OCI-LY3 (cell line): ENCODE data around the gene LHPP.

Source experiments
- H2AFZ ChIP-seq: fragments of 200-600, 300-600 bp; shearing (Covaris generic); 2 replicates; pipeline ENCODE4 v1.6.0; 2014; ENCODE audit warnings: antibody characterized with exemption, low read depth, low read length
- H3K27ac ChIP-seq: fragments of 200-600, 300-600 bp; sonication (generic); 2 replicates; pipeline ENCODE4 v1.5.1; 2014; ENCODE audit warnings: mild to moderate bottlenecking, low read length, moderate library complexity, mixed read lengths
- H3K27me3 ChIP-seq: fragments of 200-600, 300-600 bp; sonication (generic); 2 replicates; pipeline ENCODE4 v1.6.1; 2014; ENCODE audit warnings: low read depth, low read length, mixed read lengths
- H3K36me3 ChIP-seq: fragments of 200-600, 300-600 bp; sonication (generic); replicated peaks from 2 replicates; pipeline ENCODE3; 2014; ENCODE audit warnings: low read depth, low read length, mixed read lengths
- H3K4me1 ChIP-seq: fragments of 300-600, 200-600 bp; sonication (generic); 2 replicates; pipeline ENCODE4 v1.6.1; 2014; ENCODE audit warnings: low read length, mixed read lengths
- H3K4me2 ChIP-seq: fragments of 200-600, 300-600 bp; sonication (generic); 2 replicates; pipeline ENCODE4 v1.6.1; 2014; ENCODE audit warnings: low read length, mixed read lengths
- H3K4me3 ChIP-seq: fragments of 300-600, 200-600 bp; sonication (generic); 2 replicates; pipeline ENCODE4 v1.5.1; 2014; ENCODE audit warnings: antibody characterized with exemption, mild to moderate bottlenecking, low read length, moderate library complexity
- H3K79me2 ChIP-seq: fragments of 300-600, 200-600 bp; shearing (Covaris generic); 2 replicates; pipeline ENCODE4 v1.6.1; 2014; ENCODE audit warnings: mild to moderate bottlenecking, low read length, mixed read lengths
- H3K9ac ChIP-seq: fragments of 300-600, 200-600 bp; shearing (Covaris generic); 2 replicates; pipeline ENCODE4 v1.6.0; 2014; ENCODE audit warnings: mild to moderate bottlenecking, low read length, moderate library complexity
- H3K9me3 ChIP-seq: fragments of 200-600, 300-600 bp; shearing (Covaris generic); 2 replicates; pipeline ENCODE4 v1.6.1; 2014; ENCODE audit warnings: low read length, mixed read lengths; ENCODE audit not compliant: insufficient read depth
- H4K20me1 ChIP-seq: fragments of 200-600, 300-600 bp; sonication (generic); 2 replicates; pipeline ENCODE4 v1.6.1; 2016; ENCODE audit warnings: low read length, mixed read lengths; ENCODE audit not compliant: insufficient read depth
- EZH2phosphoT487 ChIP-seq: fragments of 200-600 bp; shearing (Covaris generic); IDR thresholded peaks from 2 replicates; pipeline ENCODE4 v1.6.1; 2018; ENCODE audit warnings: antibody characterized with exemption, mixed run types, low read depth
- TF ChIP-seq, protein P1 (sequence below): fragments of 200-600, 300-600 bp; sonication (generic); IDR thresholded peaks from 2 replicates; pipeline ENCODE4 v1.5.1; 2014; ENCODE audit warnings: antibody characterized with exemption, low read length, low read depth

Gene LHPP

DNA sequence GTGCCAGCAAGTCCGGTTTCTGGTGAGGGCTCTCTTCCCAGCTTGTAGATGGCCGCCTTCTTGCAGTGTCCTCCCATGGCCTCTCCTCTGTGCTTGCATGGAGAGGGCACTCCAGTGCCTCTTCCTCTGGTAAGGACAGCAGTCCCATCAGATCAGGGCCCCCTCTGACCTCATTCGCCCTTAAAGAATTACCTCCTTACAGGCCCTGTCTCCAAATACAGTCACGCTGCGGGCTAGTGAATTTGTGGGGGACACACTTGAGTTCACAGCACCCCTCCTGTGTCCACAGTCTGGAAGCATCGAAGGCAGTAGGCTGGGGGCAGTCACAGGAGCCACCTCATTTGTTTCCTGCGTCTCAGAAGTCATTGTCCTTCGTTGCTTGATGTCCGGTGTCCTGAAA, 54.6 kb downstream of the LHPP start:
- Histone ChIP-seq H3K9ac (no peak overlapping the region), H3K9me3 (no peaks in the 10 kb centered on the region), H3K4me3 (no peak overlapping the region), H3K4me2 (no peak overlapping the region), H3K4me1 (no peaks in the 10 kb centered on the region), H4K20me1 (no peaks in the 10 kb centered on the region), H3K27ac (no peak overlapping the region), H3K79me2 (no peaks in the 10 kb centered on the region), H3K36me3 (no peaks in the 10 kb centered on the region), H2AFZ (no peak overlapping the region), H3K27me3 (no peaks in the 10 kb centered on the region)
- no peak for TF ChIP-seq EZH2phosphoT487
- TF ChIP-seq, protein P1, sequence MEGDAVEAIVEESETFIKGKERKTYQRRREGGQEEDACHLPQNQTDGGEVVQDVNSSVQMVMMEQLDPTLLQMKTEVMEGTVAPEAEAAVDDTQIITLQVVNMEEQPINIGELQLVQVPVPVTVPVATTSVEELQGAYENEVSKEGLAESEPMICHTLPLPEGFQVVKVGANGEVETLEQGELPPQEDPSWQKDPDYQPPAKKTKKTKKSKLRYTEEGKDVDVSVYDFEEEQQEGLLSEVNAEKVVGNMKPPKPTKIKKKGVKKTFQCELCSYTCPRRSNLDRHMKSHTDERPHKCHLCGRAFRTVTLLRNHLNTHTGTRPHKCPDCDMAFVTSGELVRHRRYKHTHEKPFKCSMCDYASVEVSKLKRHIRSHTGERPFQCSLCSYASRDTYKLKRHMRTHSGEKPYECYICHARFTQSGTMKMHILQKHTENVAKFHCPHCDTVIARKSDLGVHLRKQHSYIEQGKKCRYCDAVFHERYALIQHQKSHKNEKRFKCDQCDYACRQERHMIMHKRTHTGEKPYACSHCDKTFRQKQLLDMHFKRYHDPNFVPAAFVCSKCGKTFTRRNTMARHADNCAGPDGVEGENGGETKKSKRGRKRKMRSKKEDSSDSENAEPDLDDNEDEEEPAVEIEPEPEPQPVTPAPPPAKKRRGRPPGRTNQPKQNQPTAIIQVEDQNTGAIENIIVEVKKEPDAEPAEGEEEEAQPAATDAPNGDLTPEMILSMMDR = no peak

- H4K20me1 ChIP-seq = no peaks in the 10 kb centered on the region
Measured at GRCh38 chr10:124516746-124517397, 55.2 kb downstream of the LHPP start.

DNA sequence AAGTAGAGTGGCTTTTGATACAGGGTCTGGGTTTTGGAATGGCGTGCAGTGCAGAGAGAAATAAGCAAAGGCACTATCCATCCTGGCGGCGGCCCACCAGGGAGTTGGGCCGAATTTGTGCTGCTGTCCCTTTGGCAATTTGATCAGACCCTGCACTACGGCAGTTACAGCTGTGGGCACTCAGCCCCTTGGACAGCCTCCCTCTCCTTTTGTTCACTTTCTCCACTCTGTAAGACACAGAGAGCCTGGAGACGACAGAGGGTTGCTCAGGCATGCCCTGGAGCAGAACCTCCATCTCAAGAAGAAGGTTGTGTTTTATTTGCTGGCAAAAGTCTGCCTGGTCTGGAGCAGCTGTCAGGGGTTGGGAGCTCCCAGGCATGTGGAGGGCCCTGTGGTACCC, 55.8 kb downstream of the LHPP start:
- Histone ChIP-seq H4K20me1 (no peaks in the 10 kb centered on the region), H3K27me3 (no peaks in the 10 kb centered on the region), H3K4me3 (no peak overlapping the region), H3K36me3 (no peaks in the 10 kb centered on the region), H3K79me2 (no peaks in the 10 kb centered on the region), H3K4me1 (no peaks in the 10 kb centered on the region), H3K27ac (no peak overlapping the region), H3K4me2 (no peak overlapping the region), H3K9me3 (no peaks in the 10 kb centered on the region), H2AFZ (no peak overlapping the region), H3K9ac (no peak overlapping the region)
- TF ChIP-seq, protein P1 = no peak
- no peak for TF ChIP-seq EZH2phosphoT487

More at GRCh38 chr10:124516746-124517397, 55.2 kb downstream of the LHPP start:
- Histone ChIP-seq H3K36me3 (no peaks in the 10 kb centered on the region), H3K27ac (no peak overlapping the region), H3K27me3 (no peaks in the 10 kb centered on the region), H3K9me3 (no peaks in the 10 kb centered on the region), H3K4me1 (no peaks in the 10 kb centered on the region), H3K79me2 (no peaks in the 10 kb centered on the region), H3K9ac (no peak overlapping the region), H3K4me3 (no peak overlapping the region), H3K4me2 (no peak overlapping the region), H2AFZ (no peak overlapping the region)
- TF ChIP-seq, protein P1 = no peak
- TF ChIP-seq EZH2phosphoT487 = no peak

DNA sequence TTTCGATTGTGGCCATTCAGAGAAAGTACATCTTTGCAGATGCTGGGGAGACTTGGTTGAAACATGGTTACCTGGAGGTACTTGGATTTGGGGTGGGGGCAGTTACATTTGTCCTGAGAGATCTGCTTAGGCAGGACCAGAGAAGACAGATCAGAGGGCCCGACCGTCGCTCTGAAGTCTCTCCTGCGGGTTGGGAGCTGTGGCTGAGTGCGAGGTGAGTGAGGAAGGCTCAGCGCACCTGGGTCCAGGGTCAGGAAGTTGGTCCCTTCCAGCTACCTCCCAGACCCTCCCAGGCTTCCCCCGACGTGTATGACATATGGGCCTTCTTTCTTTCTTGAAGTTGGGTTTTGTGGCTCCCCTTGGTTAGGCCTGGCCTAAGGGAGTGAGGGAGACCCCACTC, 56.3 kb downstream of the LHPP start:
- Histone ChIP-seq H3K79me2 (no peaks in the 10 kb centered on the region), H2AFZ (no peak overlapping the region), H3K4me1 (peaks cover 2% of the 10 kb centered on the region; the same call in 1 of the 2 replicates), H3K4me2 (no peak overlapping the region), H3K4me3 (no peak overlapping the region), H3K9me3 (no peaks in the 10 kb centered on the region), H3K27ac (no peak overlapping the region), H3K36me3 (no peaks in the 10 kb centered on the region), H4K20me1 (no peaks in the 10 kb centered on the region), H3K9ac (no peak overlapping the region), H3K27me3 (peaks cover 2% of the 10 kb centered on the region; the same call in 1 of the 2 replicates)
- TF ChIP-seq, protein P1 = no peak
- TF ChIP-seq EZH2phosphoT487 = no peak
